Breast epithelium (tissue), 3 donors: ENCODE results near the gene FAM13B.

Experiments used
- CTCF ChIP-seq, 3 donors: fragments of 450-650 bp; IDR thresholded peaks; one replicate each; pipeline ENCODE4 v1.5.1; 2016 to 2017; ENCODE audit warnings: antibody characterized with exemption in 3 of 3, mild to moderate bottlenecking in 3 of 3, moderate library complexity in 3 of 3
- POLR2A ChIP-seq: fragments of 450-650 bp; IDR thresholded peaks from one replicate; pipeline ENCODE4 v1.6.1; 2016; ENCODE audit warnings: antibody characterized with exemption, mild to moderate bottlenecking, moderate library complexity

GRCh38 chr5:138025285-138025684 is 7.6 kb downstream of the FAM13B start:
- no peak for TF ChIP-seq CTCF (IDR thresholded peaks at IDR 0.05)
- no peak for TF ChIP-seq POLR2A
